Measurements from ENCODE around the gene GPC6.

- TF ChIP-seq EZH2 (IDR thresholded peaks at IDR 0.05; ENCODE audit: borderline replicate concordance, insufficient read depth, low read depth, low read length, poor library complexity, severe bottlenecking) (no peak), CTCF (IDR thresholded peaks at IDR 0.05) (no peak)
Measured at GRCh38 chr13:94313926-94314325, 1087.3 kb downstream of the GPC6 start.

Data from B cell (primary cell).